GM19397 (cell line): ENCODE measurements around the gene TMEM120B.

Experiments used
- ATAC-seq: cut with Tn5 transposase; IDR thresholded peaks from one replicate; pipeline ENCODE4 v1.9.1; 2021; ENCODE audit warnings: mild to moderate bottlenecking, moderate library complexity; ENCODE audit not compliant: unreplicated experiment

Gene TMEM120B

DNA sequence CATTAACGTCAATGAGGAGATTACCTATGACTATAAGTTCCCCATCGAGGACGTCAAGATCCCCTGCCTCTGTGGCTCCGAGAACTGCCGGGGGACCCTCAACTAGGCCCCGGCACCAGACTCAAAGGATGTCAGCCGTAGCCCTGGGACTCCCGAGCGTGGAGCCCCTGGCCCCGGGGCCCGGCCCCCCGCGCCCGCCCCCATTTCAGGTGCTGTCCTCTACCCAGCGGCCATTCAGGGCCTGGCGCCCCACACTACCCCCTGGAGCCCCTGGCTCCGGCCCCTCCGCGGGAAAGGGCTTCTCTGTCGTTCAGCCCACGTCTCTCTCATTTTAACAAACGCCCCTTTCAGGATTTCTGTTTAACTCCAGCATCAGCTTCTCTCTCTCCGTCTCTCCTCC, 117.6 kb downstream of the TMEM120B start:
- ATAC-seq = no peak

DNA sequence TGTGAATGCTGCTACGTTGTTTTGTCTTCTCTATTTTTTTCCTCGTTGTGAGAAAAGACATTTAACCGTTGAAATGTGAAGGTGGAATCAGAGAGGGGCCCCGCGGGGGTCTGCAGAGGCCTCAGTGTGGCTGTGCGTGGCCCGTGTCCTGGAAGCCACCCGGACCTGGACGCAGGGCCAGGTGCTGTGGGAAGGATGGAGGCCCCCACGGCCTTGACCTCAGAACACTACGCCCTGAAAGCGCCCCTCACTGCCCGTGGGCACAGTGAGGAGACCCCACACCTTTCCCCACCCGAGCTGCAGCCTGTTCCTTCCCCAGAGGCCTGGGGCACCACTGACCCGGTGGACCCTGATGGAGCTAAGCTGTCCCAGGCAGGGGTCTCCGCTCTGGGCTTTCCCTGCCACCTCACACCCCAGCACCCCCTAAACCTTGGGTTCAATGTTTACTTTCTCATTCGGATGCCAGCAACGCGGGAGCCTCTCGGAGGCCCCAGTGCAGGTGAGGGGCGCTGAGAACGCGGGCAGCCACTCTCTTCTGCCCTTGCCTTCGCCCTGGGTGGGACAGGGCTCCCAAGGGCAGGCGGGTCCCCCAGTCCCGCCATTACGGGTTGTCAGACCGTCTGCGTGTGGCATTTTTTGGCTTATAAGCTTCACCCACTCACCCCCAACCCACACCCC, 118.2 kb downstream of the TMEM120B start:
- no peak for ATAC-seq
